ENCODE data around the gene DIP2B.

DNA sequence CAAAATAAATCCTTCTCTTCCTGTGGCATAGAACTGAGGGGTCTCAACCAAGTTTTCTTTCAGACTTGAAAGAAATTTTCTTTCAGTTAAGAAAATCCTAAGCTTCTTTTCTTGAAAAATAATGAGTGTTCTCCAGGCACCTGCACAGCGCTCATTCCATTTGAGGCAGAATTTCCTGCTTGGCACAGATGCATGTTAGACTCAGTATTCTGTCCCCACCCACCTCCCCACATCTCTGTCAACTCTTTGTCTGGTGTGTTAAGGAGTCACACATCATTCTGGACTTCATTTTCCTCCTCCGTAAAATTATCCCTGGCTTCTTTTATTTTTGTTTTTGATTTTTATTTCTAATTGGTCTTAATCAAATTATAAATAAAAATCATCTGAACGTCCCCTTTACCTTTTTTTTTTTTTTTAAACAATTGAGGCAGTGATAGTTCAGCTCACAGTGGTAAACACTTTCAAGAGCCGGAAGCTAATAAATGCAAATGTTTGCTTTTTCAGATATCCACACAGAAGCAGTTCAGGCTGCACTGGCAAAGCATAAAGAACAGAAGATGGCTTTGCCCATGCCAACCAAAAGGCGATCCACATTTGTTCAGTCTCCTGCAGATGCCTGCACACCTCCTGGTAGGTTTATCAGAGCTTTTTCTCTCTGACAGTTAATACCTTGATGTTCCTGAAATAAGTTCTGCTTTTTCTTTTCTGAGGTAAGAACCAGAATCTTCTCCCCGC is 155.1 kb downstream of the DIP2B start:
- TF ChIP-seq ATF3 (CRISPR knock-in tag; IDR thresholded peaks at IDR 0.05), result no peak
- TF ChIP-seq MAFK (conservative IDR thresholded peaks at IDR 0.05 in 1 of 2, IDR thresholded peaks at IDR 0.05 in 1 of 2; ENCODE audit: low read length in 2 of 2), result no peak
- no peak for TF ChIP-seq MTF1 (CRISPR knock-in tag; IDR thresholded peaks at IDR 0.05)
